Activated naive CD4-positive, alpha-beta T cell (primary cell): ENCODE data around the gene PLA1A.

Experiments
- DNase-seq, 4 experiments: peaks; one replicate each; lab custom pipeline; 2025; lab: John Stamatoyannopoulos, UW

The PLA1A gene

DNA sequence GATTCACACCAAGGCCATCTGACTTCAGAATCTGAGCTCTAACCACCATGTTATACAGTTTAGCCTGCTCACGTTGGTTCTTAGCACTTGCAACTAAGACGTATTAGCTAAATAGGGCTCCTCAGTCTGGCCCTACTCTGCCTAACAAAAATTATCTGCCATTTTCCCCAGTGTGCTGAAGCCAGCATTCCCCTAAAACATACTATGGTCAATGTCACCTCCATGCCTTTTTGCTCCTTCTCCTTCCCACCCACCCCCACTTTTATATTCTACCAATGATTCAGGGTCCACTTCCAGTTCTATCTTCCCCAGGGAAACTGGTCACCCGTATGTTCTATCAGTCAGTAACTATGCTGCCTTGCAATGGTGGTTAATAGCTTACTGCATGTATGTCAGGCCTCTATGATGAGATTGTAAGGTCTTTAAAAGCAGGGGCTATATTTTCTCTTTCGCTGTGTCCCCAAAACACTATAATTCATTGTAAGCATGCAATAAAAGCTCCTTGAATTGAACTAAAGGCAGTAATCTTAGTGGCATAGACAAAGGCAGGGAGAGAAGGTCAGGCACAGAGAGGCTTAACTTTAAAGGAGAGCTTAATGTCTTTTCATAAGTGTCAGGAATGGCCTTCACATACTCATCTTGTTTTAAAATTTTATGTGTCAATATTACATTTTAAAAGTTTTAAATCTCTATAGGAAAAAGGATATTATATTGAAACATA lies 39.4 kb downstream of the PLA1A start:
- no peak for DNase-seq

- no peak for DNase-seq
Measured at GRCh38 chr3:119637679-119638477, 40.2 kb downstream of the PLA1A start.

- no peak for DNase-seq
Measured at GRCh38 chr3:119639494-119640350, 42.0 kb downstream of the PLA1A start.

DNA sequence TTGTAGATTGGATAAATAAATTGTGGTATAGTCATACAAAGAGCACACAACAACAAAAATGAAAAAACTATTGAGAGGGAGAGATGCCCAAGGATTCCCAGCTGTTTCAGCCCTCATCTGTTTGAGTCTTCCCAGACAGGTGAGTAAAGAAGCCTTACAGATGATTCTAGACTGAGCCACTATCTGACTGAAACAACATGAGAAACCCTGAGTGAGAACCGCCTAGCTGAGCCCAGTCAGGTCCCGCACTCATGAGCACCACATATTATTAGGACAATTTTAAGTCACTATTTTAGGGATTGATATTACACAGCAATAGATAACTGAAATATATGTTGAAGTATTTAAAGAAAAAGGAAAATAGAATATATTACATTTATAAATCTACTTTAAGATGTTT lies 43.7 kb downstream of the PLA1A start:
- DNase-seq: no peak

DNA sequence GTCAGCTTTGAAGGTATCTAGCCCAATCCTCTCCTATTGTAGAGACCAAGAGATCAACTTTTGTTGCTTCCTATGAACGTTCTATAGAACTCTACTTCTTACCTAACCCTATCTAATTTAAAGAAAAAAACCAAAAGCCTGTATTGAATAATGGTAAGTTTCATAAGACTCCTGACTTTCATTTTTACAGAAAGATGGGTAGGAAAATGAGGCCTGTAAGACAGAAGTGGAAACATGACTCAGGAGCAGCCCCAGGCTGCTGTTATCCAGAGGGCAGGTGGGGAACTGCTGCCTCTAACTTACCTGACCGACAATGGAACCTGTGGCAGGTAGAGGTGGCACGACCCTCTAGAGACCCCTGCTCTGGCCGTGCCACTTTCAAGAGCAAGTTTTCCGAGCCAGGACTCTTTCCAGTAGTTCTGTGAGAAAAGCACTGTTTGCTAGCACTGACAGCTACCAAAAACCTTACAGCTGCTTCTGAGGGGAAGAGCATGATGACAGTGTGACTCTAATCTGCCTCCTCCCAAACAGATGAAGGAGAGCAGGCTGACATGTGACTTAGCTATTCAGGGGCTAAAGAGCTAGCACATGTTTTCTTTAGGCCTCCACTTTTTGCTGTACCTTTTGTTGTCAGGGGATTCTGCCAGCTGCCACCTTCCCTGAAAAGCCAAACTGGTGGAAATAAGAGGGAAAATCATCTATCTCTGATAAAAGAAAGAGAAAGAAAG lies 45.2 kb downstream of the PLA1A start:
- DNase-seq: no peak

GRCh38 chr3:119643528-119643927 lies 45.8 kb downstream of the PLA1A start:
- DNase-seq: no peak

DNA sequence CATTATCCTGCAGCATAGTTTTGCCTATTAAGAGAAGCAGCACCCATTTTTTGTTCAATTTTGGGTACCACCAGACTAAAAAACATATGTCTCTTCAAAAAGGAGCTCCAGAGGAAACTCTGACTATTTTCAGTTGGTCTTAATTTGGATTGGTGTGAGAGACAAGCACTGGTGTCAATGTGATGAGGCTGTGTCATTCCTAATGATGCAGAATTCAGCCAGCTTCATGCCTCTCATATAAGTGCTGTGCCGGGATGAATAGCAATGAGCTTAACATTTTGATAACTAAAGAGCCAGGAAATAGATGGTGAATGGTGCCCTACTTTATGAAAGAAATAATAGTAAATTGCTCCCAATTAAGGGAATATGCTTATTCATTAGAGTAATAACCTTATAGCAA lies 46.8 kb downstream of the PLA1A start:
- no peak for DNase-seq

DNA sequence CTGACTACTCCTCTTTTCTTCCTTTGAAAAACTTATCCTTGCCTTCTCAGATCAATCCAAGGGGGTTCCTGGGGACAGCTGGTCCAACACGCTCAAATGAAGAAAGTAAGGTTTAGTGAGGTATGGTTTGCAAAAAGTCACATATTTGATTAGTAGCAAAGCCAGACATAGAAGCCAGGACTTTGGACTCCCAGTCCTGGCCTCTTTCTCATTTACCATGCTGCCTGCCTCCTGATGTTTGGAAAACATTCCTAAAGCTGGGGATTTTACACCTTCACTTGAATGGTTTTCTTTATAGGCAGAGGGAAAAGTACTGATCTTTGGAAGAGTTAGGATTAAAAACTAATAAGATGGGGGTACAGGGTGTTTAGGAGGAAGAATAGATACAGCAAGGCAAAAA lies 48.1 kb downstream of the PLA1A start:
- no peak for DNase-seq

- DNase-seq: no peak
Measured at GRCh38 chr3:119647171-119647570, 49.5 kb downstream of the PLA1A start.

DNA sequence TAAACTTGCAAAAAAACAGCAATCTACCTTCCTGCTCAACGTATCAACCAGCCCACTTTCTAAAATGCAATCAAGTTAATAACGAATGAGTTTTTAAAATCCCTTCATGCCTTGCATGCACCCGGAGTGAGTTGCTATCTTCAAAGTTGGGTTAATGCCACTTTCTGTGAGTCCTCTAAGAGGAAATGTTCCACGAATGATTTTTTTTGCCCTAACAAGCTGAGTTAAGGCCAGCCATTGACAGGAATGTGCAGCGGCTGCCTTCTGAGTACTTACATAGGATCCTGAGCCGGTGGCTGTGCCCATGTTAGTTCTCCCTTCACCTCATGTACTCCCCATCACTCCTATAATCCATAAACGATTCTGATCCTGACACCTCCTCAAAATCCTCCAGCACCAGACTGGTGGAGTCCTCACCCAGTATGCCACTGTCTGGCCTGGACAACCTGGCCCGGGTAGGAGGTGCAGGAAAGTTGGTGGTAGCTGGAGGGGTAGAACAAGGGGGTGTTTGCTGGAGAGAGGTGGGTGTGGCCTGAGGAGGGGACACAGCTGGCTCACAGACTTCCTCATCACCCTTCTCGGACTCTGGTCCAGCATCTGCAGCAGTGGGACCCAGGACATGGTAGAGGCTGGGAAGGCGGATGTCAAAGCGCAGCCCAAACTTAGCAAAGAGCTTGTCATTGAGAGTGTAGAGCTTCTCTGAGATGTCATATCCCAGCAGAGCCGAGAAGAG lies 50.3 kb downstream of the PLA1A start:
- no peak for DNase-seq

DNA sequence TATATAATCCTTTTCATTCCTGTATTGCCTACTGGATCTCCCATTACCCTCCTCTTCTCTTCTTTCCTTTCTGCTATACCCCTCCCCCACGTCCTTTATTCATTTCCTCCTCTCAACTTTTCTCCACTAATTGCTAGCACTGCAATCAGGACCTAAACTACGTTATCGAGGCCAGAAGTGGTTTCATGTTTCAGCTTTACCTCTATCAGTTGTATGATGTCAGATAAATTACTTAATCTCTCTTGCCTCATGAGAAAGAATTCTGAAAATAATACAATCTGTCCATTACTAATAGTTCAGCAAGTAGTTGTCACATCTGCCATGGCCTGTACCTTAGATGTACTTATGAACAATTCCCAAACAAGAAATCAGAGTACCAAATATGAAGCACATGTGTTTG lies 52.1 kb downstream of the PLA1A start:
- no peak for DNase-seq

DNA sequence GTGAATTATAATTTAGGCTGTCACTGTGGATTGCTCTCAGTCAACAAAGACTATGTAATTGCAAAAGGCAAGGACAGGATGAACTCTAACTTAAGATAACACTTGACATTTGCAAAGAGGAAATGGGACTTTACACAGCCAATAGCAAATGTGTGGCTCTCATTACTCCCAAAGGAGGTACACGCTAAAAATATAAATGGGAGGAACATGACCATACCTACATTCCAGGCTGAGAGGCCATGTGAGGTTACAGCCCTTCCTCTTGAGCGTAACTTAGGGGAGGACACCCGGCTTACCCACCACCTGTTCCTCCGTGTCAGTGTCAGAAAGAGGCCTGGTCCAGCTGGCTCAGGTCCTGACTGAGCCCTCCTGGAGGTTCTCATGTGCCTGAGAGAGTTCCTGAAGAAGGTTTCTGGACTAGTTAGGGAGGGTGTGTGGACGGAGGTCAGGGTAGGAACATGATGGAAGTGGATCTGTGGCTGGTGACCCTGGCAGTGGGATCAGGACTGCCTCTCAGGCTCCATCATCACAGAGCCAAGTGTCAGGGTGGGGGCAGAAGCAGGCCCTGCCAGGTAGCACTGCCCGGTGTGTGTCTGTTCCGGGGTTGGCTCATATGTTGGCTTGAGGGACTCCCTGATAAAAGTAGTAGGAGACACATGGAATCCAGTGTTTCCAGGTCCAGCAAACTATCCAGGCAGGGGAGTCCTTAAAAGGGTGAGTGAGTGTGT lies 54.8 kb downstream of the PLA1A start:
- DNase-seq: no peak

DNA sequence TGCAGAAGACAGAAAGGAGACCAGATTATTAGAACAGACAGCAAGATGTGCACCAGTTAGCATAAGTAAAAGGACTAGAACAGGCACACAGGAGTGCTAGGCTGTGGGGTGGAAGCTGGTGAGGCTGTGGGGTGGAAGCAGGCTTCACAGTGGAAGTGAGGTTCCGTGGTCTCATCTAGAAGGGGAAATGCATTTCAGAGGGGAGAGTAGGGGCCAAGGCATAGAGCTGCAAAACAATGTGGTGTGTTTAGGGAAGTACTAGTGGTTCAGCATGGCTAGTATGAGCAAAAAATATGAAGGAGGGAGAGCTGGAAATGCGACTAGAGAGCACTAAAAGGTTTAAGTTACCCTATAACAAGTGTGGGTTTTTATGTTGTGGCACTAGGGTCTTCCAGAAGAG lies 56.2 kb downstream of the PLA1A start:
- DNase-seq: no peak

- DNase-seq: no peak
Measured at GRCh38 chr3:119657887-119658702, 60.4 kb downstream of the PLA1A start.

GRCh38 chr3:119658994-119659393 lies 61.3 kb downstream of the PLA1A start:
- no peak for DNase-seq

DNA sequence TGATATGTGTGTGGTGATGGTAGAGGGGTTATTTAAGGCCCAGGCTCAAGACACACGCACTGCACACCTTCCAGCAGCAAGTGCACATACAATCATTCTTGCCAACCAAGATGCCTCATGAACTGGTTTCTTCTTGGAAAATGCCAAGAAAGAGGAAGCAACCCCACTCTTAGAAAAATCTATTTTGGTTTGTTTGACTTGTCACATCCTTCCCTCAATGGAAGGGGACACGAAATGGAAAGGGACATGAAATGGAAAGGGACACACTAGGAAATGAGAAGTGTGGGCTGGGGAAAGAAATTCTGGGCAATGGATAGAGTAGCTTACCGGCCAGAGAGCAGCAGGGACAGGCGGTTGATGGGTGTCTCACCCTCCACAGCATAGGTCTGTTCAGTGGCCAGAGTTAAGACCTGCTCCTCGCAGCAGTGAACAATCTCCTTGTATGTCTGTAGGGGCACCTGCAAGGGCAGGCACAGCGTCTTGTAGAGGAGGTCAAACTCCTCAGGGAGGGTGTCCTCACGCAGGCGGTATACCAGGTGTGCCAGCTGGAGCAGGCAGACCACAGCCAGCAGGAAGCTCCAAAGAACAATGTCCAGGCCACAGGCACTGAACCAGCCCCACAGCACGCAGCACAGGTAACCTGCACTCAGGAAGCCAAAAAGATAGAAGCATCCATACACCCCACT lies 62.1 kb downstream of the PLA1A start:
- DNase-seq: no peak

DNA sequence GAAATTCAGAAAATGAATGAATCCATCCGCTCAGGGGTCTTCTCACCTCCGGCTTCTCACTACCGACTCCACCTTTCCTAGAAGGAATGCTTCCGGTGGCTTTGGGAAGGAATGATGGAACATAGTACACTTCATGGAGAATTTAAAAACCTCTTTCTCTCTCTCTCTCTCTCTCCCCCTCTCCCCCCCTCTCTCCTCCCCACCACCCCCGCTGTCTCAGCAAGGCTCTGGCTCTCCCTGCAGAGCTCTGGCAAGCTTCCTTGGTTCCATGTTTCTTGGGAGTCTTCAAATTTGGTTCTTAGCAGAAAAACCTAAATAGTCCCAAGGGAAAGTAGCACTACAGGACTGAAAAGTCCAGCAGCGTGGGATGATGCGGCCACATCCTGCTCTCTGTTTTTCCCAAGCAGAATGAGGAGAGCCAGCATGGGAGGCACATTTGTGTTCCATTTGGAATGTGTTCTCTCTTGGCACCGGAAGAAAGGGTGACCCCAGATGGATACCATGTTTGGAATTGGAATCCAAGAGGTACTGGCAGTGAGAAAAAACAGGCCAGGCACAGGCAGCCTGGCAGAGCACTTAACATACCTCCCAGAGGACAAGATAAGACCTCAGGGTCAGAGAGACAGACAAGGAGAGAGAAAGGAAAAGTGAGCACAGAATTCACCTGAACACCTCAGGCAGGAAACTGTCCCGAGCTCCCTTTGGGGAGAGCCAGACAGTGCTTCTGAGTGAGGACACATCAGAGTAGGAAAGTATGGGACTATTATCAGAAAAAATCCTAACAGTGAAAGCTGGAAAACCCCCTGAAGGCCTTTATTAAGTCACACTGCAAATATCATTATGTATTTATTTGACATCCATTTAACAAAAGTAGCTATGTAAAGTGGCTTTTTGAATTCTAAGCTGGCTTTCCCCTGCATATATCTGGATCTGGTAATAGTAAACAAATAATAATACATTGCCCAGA lies 63.1 kb downstream of the PLA1A start, which contains the start of gene POPDC2:
Gene POPDC2, minus strand, starts transcription at position 116 of the 967 bp plus-strand sequence. CDS start 166 bp downstream, outside the sequence.
- no peak for DNase-seq
